ENCODE data around the gene CERS6. TPM values are rescaled to one million over a fixed set of nuclear protein-coding genes. Genes with fewer than 3 reads are reported as not detected.

CERS6 gene
- total and polyA plus RNA-seq, 2 of the 8 experiments (the other 6 are each of a cell fraction or from before 2014, with no cell fraction given) = 6.8 to 28.2 TPM

DNA sequence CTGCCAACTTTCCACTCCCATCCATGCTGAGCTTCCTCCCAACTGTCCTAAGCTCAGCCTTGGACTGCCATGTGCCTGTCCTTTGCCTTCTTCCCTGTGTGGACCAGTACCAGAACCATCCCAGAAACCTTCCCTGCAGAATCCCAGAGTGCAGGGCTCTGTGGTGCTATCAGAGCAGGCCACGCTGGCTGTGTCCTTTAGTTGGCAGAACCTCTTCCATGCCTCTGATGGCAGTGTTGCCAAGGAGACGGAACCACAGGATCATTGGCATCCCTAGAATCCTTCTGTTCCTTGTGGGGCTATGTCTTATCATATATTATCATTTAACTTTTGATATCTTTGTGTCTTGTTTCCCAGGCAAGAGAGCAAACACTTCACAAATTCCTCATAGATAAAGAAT is 273.4 kb downstream of the CERS6 start:
- no peak overlapping the region for H2AFZ ChIP-seq (ENCODE audit: low read length)
- H3K9ac ChIP-seq (replicated peaks in 1 of 4; ENCODE audit: extremely low read depth in 1 of 4, low read depth in 3 of 4, low read length in 3 of 4) = no peak overlapping the region
- DNase-seq (ENCODE audit: low read depth in 1 of 2, low spot score in 2 of 2) (no peak), FAIRE-seq (no peak)
- no peaks in the 10 kb centered on the region; a peak in 1 of 4 replicates for H3K9me3 ChIP-seq (ENCODE audit: insufficient read depth in 2 of 2, low read depth in 1 of 2, low read length in 1 of 2)
- H3K27ac ChIP-seq (ENCODE audit: low read depth, low read length) = no peak overlapping the region
- H3K79me1 ChIP-seq (ENCODE audit: low read depth, low read length) = no peaks in the 10 kb centered on the region
- H3K27me3 ChIP-seq (replicated peaks in 1 of 4; ENCODE audit: control insufficient read depth in 3 of 4, extremely low read depth in 1 of 4, insufficient read depth in 3 of 4, low read length in 3 of 4) = no peaks in the 10 kb centered on the region
- WGBS, 2 experiments (ENCODE audit: extremely low coverage in 1 of 2, insufficient coverage in 1 of 2, insufficient read length in 1 of 2, insufficient replicate concordance in 2 of 2, low coverage in 1 of 2, low lambda C conversion rate in 2 of 2, missing lambda C conversion rate in 1 of 2) = 78% methylated on average over 2 of the region's 2 CpGs; no CpG with 5 or more reads in 1 of the 2 experiments
- no peak overlapping the region for H2BK15ac ChIP-seq (ENCODE audit: low read length)
- peaks cover 0 to 2% of the 10 kb centered on the region in 2 experiments for H4K20me1 ChIP-seq (replicated peaks in 1 of 2; ENCODE audit: control insufficient read depth in 1 of 2, insufficient read depth in 2 of 2, low read length in 2 of 2)
- H3K23ac ChIP-seq (ENCODE audit: insufficient read length) = no peak overlapping the region
- no peaks in the 10 kb centered on the region for H3K79me2 ChIP-seq (ENCODE audit: control insufficient read depth in 1 of 2, insufficient read depth in 2 of 2, low read length in 2 of 2)
- no peak overlapping the region for H3K18ac ChIP-seq (ENCODE audit: extremely low read depth, low read length)
- H3K56ac ChIP-seq (replicated peaks; ENCODE audit: insufficient read length, low read depth, low read length) = no peak overlapping the region
- no peak overlapping the region; the same call in 1 of the 2 replicates for H2BK20ac ChIP-seq (ENCODE audit: low read length)
- no peak overlapping the region for H3K4ac ChIP-seq (replicated peaks; ENCODE audit: insufficient read length, low read depth, low read length)
- H3K14ac ChIP-seq (ENCODE audit: insufficient read length) = no peak overlapping the region
- no peak overlapping the region for H4K91ac ChIP-seq (replicated peaks; ENCODE audit: insufficient read length, low read length)
- H3K4me1 ChIP-seq (replicated peaks in 1 of 4; ENCODE audit: control insufficient read depth in 3 of 4, insufficient read depth in 4 of 4, low read length in 3 of 4) = peaks cover 1 to 16% (median 4%) of the 10 kb centered on the region in 4 experiments; a peak in 4 of 7 replicates
- H2BK5ac ChIP-seq (ENCODE audit: low read depth, low read length) = no peak overlapping the region; the same call in 1 of the 2 replicates
- no peak overlapping the region for H2BK12ac ChIP-seq (ENCODE audit: low read depth, low read length)
- H4K8ac ChIP-seq (ENCODE audit: extremely low read depth, insufficient read depth, low read length) = no peak overlapping the region
- no peak overlapping the region for H2AK5ac ChIP-seq (ENCODE audit: low read depth, low read length)
- no peaks in the 10 kb centered on the region for H3K23me2 ChIP-seq (ENCODE audit: low read depth, low read length)
- no peak overlapping the region for H4K5ac ChIP-seq (ENCODE audit: insufficient read length, low read depth, low read length)
- no peak overlapping the region for H2BK120ac ChIP-seq (replicated peaks; ENCODE audit: low read depth, low read length)
- H3K36me3 ChIP-seq (ENCODE audit: control insufficient read depth in 2 of 4, insufficient read depth in 4 of 4, low read length in 3 of 4) = no peaks in the 10 kb centered on the region; a peak in 2 of 8 replicates
- H3K4me3 ChIP-seq (ENCODE audit: extremely low read depth in 1 of 4, insufficient read depth in 2 of 4, low read depth in 3 of 4, low read length in 4 of 4) = no peak overlapping the region
- ChIA-PET POLR2A (ENCODE audit: partially characterized antibody) (no interaction called here), CTCF (ENCODE audit: partially characterized antibody) (interaction anchor here (0.7 to 1.4 kb wide), 2 partner anchors 30 to 216 kb away, joined by 3 to 4 read pairs; no protein-coding TSS in a partner anchor)
- TF ChIP-seq, protein P1, sequence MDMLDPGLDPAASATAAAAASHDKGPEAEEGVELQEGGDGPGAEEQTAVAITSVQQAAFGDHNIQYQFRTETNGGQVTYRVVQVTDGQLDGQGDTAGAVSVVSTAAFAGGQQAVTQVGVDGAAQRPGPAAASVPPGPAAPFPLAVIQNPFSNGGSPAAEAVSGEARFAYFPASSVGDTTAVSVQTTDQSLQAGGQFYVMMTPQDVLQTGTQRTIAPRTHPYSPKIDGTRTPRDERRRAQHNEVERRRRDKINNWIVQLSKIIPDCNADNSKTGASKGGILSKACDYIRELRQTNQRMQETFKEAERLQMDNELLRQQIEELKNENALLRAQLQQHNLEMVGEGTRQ (IDR thresholded peaks at IDR 0.05; ENCODE audit: low read length) = no peak
- TF ChIP-seq EP300 (IDR thresholded peaks at IDR 0.05; ENCODE audit: borderline replicate concordance in 1 of 2, low read depth in 2 of 2, low read length in 2 of 2) (no peak), CTBP2 (IDR thresholded peaks at IDR 0.05; ENCODE audit: borderline replicate concordance, insufficient read depth, insufficient read length, low read length) (no peak), SAP30 (IDR thresholded peaks at IDR 0.05; ENCODE audit: insufficient read depth, insufficient replicate concordance, low read length) (no peak), MAFK (IDR thresholded peaks at IDR 0.05; ENCODE audit: low read depth, low read length) (no peak), CBX5 (IDR thresholded peaks at IDR 0.05; ENCODE audit: low read depth, low read length) (no peak), RBBP5 (IDR thresholded peaks at IDR 0.05; ENCODE audit: borderline replicate concordance, low read depth, low read length) (no peak), BRCA1 (IDR thresholded peaks at IDR 0.05; ENCODE audit: low read depth, low read length) (no peak), CHD2 (IDR thresholded peaks at IDR 0.05; ENCODE audit: low read length) (no peak), FOSL1 (IDR thresholded peaks at IDR 0.05; ENCODE audit: insufficient read depth, low read depth, low read length) (no peak), ASH2L (IDR thresholded peaks at IDR 0.05; ENCODE audit: low read length) (no peak), SP4 (IDR thresholded peaks at IDR 0.05; ENCODE audit: low read length) (no peak)
- no peak overlapping the region for H3K4me2 ChIP-seq (ENCODE audit: insufficient read depth in 1 of 2, low read depth in 2 of 2, low read length in 2 of 2)
